Activated CD8-positive, alpha-beta T cell treated with anti-CD3 and anti-CD28 coated beads for 36 hours (primary cell): ENCODE data around the gene TLDC2. TPM values are rescaled to one million over a fixed set of nuclear protein-coding genes. Genes with fewer than 3 reads are reported as not detected.

ENCODE experiments used
- ATAC-seq: fragments of 200-7000 bp; cut with Tn5 transposase; one replicate; pipeline ENCODE4 v1.10.0; 2021; ENCODE audit warnings: mild to moderate bottlenecking, moderate library complexity
- CTCF ChIA-PET: fragments of 350-600 bp; sonication (Branson Sonifier 250); formaldehyde crosslinking; loops from one replicate; lab custom pipeline; 2021; ENCODE audit warnings: antibody characterized with exemption; lab: Charles Lee
- POLR2A ChIA-PET: fragments of 350-600 bp; sonication (Branson Sonifier 250); formaldehyde crosslinking; loops from one replicate; lab custom pipeline; 2021; ENCODE audit warnings: antibody characterized with exemption; lab: Charles Lee
- DNase-seq: peaks from one replicate; pipeline ENCODE4 v3.0.0-alpha.2; 2020
- H3K27ac Mint-ChIP-seq: one replicate; pipeline ENCODE4 v1.8.0; 2021; ENCODE audit warnings: mild to moderate bottlenecking, mixed read lengths
- H3K27me3 Mint-ChIP-seq: one replicate; pipeline ENCODE4 v1.8.0; 2021; ENCODE audit warnings: mixed read lengths
- H3K36me3 Mint-ChIP-seq: one replicate; pipeline ENCODE4 v1.8.0; 2021; ENCODE audit warnings: low read depth, mixed read lengths
- H3K4me1 Mint-ChIP-seq: one replicate; pipeline ENCODE4 v1.8.0; 2021; ENCODE audit warnings: low read depth, mixed read lengths
- H3K4me3 Mint-ChIP-seq: one replicate; pipeline ENCODE4 v1.8.0; 2021; ENCODE audit warnings: mild to moderate bottlenecking, moderate library complexity, mixed read lengths
- H3K9me3 Mint-ChIP-seq: one replicate; pipeline ENCODE4 v1.8.0; 2021; ENCODE audit warnings: mixed read lengths
- CTCF ChIP-seq: fragments of 200-600 bp; IDR thresholded peaks from one replicate; pipeline ENCODE4 v1.8.0; 2022; ENCODE audit warnings: antibody characterized with exemption, mild to moderate bottlenecking
- intact Hi-C: fragments of 100-400 bp; cut with micrococcal nuclease; formaldehyde crosslinking; loops from one replicate; pipeline ENCODE4 v1.10.0; 2022
- total RNA-seq, 2 experiments: library from RNA; stranded (reverse); gene quantifications; one replicate each; pipeline ENCODE4 v1.2.3, GENCODE V29; 2021

Gene TLDC2
- not detected for total RNA-seq

GRCh38 chr20:36875702-36876472 lies at the start of gene TLDC2:
Gene TLDC2, plus strand, starts transcription at chr20:36876138. Its CDS starts 37 bp downstream, at chr20:36876175.
- ATAC-seq: no peak
- POLR2A ChIA-PET: interaction anchor here (1.2 kb wide), 1 partner anchor 12 kb away, joined by 4 read pairs; no protein-coding TSS in a partner anchor
- H3K9me3 Mint-ChIP-seq: no peaks in the 10 kb centered on the region
- CTCF ChIA-PET: interaction anchor here (1.6 to 3.3 kb wide), 2 partner anchors 11 to 67 kb away, joined by 5 to 17 read pairs; no protein-coding TSS in a partner anchor
- intact Hi-C loops: no loop called here
- H3K4me3 Mint-ChIP-seq: no peak within 1 kb of the TSS
- no peaks in the 10 kb centered on the region for H3K36me3 Mint-ChIP-seq
- H3K27ac Mint-ChIP-seq: no peak within 1 kb of the TSS
- no peak for TF ChIP-seq CTCF
- DNase-seq: no peak
- H3K27me3 Mint-ChIP-seq: no peaks in the 10 kb centered on the region
- no peaks in the 10 kb centered on the region for H3K4me1 Mint-ChIP-seq

GRCh38 chr20:36826554-36827244 lies 49.2 kb upstream of the TLDC2 start:
- Mint-ChIP-seq H3K27me3 (no peaks in the 10 kb centered on the region), H3K27ac (no peak overlapping the region), H3K36me3 (no peaks in the 10 kb centered on the region), H3K4me1 (peaks cover 4% of the 10 kb centered on the region), H3K9me3 (no peaks in the 10 kb centered on the region), H3K4me3 (no peak overlapping the region)
- no peak for DNase-seq
- ATAC-seq: no peak
- no peak for TF ChIP-seq CTCF
- ChIA-PET CTCF (interaction anchor here (1.2 to 3.2 kb wide), 3 partner anchors 11 to 18 kb away, joined by 3 to 15 read pairs (median 9); no protein-coding TSS in a partner anchor), POLR2A (no interaction called here)
- intact Hi-C loops: no loop called here

GRCh38 chr20:36827541-36828279 lies 48.2 kb upstream of the TLDC2 start:
- no peak overlapping the region for H3K27ac Mint-ChIP-seq
- no peak overlapping the region for H3K4me3 Mint-ChIP-seq
- no peaks in the 10 kb centered on the region for H3K27me3 Mint-ChIP-seq
- ATAC-seq: no peak
- no peak for TF ChIP-seq CTCF
- no peaks in the 10 kb centered on the region for H3K9me3 Mint-ChIP-seq
- CTCF ChIA-PET: interaction anchor here (1.2 to 3.2 kb wide), 2 partner anchors 12 to 19 kb away, joined by 3 to 9 read pairs; no protein-coding TSS in a partner anchor
- DNase-seq: no peak
- no peaks in the 10 kb centered on the region for H3K36me3 Mint-ChIP-seq
- POLR2A ChIA-PET: no interaction called here
- H3K4me1 Mint-ChIP-seq: peaks cover 4% of the 10 kb centered on the region
- intact Hi-C loops: no loop called here

GRCh38 chr20:36830791-36831691 lies 44.9 kb upstream of the TLDC2 start:
- H3K36me3 Mint-ChIP-seq: no peaks in the 10 kb centered on the region
- peaks cover 9% of the 10 kb centered on the region for H3K4me1 Mint-ChIP-seq
- TF ChIP-seq CTCF: no peak
- H3K9me3 Mint-ChIP-seq: no peaks in the 10 kb centered on the region
- no peaks in the 10 kb centered on the region for H3K27me3 Mint-ChIP-seq
- DNase-seq (no peak), ATAC-seq (no peak)
- H3K27ac Mint-ChIP-seq: no peak overlapping the region
- H3K4me3 Mint-ChIP-seq: no peak overlapping the region
- POLR2A ChIA-PET: interaction anchor here (1.0 kb wide), 1 partner anchor 29 kb away, joined by 3 read pairs; no protein-coding TSS in a partner anchor
- CTCF ChIA-PET: interaction anchor here (0.8 to 1.3 kb wide), 4 partner anchors 22 to 57 kb away, joined by 4 to 7 read pairs (median 4); partner anchors contain the start of gene DSN1
- intact Hi-C loops: no loop called here
